GM21786 (cell line): ENCODE measurements around the gene PDE4D.
"Not testable (repeated sequence)": the region's sequence is repeated elsewhere in the genome, so short reads cannot be mapped to it uniquely, and the experiment has no call there.

Source experiments
- ATAC-seq: cut with Tn5 transposase; IDR thresholded peaks from one replicate; pipeline ENCODE4 v1.9.1; 2021; ENCODE audit not compliant: unreplicated experiment

The PDE4D gene

DNA sequence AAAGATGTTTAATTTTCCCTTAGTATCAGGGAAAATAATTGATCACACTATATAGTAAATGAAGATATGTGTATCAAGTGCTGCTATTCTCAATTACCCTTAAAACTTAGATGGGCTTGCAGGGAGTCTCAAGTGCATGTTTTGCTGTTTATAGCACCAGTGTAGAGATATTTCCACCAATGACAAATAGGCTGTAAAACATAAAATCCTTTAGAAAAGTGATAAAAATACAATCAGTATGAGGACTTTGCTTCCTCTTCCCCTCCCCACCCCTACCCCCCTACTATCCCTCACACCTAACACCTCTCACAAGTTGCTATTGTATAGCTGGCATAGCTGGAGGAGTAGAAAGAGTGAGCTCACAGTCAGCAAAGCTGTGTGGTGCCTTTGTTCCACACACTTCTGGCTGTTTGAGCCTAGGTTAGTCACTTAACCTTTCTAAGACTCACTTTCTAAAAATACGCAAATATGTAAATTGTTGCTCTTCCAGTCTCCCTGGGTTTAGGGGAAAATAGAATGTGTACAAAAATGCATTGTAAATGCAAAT lies 93.1 kb downstream of the PDE4D start:
- no peak for ATAC-seq

DNA sequence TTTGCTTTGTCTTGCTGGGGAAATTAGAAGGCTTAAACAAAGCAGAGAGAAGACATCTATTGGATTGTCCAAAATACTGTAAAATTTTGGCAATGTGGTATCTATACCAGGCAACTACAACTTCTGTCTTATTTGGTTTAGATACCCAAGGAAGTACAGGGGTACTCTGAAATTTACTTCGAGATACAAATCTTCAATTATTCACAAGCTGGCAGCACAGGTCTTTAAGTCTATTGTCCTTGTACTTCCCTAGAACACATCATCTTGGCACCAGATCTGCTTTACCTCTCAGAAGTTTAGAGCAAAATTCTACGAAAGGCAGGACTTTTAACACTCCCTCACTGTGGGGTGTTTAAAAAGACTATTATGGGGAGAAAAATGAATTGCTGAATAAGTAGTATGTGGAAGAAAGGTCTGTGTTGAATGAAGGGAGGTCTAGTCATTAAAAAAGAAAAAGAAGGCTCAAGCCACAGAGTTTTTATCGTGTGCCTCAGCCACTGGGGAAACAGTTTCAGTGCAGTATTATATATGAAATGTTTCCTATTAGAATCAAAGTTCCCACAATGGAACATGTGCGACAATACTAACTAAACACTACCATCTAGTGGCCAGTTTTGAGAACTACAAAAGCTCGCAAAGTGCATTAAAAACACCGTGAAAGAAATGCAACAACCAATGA lies 93.7 kb downstream of the PDE4D start:
- ATAC-seq, result peak; percentile 55

- ATAC-seq, result peak; percentile 76
Observed at GRCh38 chr5:59798862-59799667, 94.5 kb downstream of the PDE4D start.

DNA sequence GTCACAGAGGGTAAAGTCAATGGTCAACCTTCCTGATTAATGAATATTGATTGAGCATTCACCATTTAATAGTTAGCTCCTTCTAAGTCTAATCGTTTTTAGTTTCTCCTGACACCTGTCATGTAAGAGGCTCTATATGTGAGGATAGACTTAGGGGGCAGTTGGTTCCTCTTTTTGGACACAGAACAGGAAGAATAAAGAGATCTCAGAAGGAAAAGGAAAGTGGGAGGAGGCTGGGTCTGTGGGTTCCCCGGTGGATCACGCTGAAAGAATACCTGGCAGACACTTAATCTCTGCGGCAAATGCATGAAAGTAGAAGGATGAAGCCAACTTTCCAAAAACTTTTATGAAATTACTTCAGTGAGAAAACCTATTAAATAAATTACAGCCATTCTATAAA lies 98.4 kb downstream of the PDE4D start:
- no peak for ATAC-seq

GRCh38 chr5:59792983-59793585 lies 100.4 kb downstream of the PDE4D start:
- ATAC-seq, result no peak

- ATAC-seq, result no peak
Observed at GRCh38 chr5:59791617-59792016, 101.9 kb downstream of the PDE4D start.

DNA sequence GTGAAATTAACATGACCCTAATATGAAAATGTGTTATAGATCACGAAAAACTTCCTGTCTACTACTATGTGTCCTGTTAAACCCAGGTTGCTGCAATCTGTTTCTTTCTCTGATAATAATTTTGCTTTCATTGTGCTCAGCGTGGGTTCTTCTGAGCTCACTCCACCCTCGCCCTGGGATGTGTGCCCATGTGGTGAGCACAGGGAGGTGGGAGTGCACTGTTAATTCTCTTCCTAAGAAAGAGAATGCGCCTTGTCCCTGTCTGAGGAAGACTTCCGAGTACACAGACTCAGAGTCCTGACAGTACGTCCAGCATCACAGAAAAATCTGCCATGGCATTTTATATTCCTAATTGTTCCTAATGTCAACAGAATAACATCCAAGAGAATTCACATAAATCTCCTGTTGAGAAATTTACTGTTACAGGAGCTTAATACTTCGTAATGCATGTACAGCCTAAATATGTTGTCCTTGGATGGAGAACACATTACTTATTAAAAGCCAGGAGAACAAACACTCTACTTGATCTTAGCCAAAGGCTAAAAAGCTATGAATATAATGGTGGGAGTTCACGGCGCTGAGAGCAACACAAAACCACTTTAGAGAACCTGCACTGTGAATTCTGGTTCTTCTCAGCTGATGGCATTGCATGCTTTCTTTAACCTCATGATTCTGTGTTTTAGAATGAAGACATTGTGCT lies 102.6 kb downstream of the PDE4D start:
- peak; percentile 30 for ATAC-seq

GRCh38 chr5:59790376-59790775 lies 103.2 kb downstream of the PDE4D start:
- ATAC-seq, result peak; percentile 75

GRCh38 chr5:59789894-59790293 lies 103.6 kb downstream of the PDE4D start:
- no peak for ATAC-seq

DNA sequence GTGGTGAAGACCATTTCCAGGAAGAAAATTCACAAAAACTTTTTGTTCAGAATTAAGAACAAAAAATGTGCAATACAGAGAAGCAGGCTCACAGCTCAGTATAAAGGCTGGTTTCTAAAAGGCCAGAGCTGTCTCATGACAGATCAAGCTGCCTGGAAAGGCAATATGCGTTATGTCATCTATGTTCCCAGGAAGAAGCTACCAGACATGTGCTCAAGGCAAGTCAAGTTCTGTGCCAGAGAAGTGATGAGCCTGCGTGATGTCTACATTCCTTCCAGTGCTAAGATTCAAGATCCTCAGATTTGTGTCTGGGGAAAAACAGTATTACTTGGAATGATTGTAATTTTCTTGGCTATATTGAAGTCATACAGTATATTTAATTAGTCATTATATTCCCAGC lies 104.3 kb downstream of the PDE4D start:
- ATAC-seq, result no peak

DNA sequence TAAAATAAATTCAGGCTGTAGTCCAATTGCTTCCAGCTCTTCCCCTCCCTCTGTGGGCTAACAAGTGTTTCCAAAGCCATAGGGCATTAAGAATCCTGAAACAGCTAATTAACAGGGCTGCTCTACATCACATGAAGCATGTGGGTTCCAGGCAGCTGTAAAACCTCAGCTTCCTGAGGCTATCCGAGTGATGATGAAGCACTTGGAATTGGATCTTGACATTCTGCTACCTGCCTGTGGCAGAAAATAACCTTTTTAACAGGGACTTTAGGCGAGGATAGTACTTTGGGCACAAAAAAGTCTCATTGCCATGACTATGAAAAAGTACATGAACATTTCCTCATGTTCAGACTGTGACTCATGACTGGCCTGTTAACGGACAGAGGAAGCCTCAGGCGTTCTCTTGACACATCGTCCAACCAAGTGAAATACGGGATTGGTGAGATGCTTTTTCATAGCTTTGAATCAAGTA lies 107.2 kb downstream of the PDE4D start:
- no peak for ATAC-seq

- ATAC-seq, result no peak
Observed at GRCh38 chr5:59785676-59786333, 107.7 kb downstream of the PDE4D start.

GRCh38 chr5:59784708-59785107 lies 108.8 kb downstream of the PDE4D start:
- ATAC-seq, result not testable (repeated sequence)

DNA sequence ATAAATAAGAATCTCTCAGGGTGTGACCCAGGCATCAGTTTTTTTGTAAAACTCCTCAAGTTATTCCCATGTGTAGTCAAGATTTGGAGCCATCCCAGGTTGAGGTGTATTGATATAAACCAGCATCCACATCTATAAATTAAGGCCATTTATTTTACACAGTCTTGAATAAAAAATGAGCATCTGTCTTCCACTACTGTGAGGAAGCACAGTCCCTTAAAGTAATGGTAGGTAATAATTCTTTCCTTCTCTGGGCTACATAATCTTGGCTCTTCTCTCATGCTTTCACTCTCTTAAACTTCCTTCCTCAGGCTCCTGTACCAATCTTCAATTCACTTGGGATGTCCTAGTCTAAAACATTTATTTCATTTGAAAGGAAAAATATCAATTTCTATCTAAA lies 110.3 kb downstream of the PDE4D start:
- ATAC-seq, result no peak

DNA sequence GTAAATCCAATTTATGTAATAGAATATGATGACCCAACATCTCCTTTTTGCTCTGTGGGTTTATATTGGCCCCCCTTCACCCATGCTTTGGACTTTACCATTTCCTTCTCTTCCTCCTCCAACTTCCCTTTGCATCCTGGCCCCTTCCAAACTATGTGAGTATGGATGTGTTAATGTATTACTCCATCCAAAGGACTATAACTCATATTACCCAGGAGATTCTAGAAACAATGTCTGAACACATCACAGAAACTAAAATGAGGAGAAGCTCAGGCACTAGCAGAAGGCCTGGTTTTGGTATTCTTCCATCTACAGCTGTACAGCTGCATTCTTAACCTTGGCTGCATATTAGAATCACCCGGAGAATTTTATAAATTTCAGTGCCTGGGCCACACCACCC lies 110.7 kb downstream of the PDE4D start:
- no peak for ATAC-seq

GRCh38 chr5:59779453-59779852 lies 114.1 kb downstream of the PDE4D start:
- ATAC-seq, result no peak

GRCh38 chr5:59777028-59777427 lies 116.5 kb downstream of the PDE4D start:
- no peak for ATAC-seq

DNA sequence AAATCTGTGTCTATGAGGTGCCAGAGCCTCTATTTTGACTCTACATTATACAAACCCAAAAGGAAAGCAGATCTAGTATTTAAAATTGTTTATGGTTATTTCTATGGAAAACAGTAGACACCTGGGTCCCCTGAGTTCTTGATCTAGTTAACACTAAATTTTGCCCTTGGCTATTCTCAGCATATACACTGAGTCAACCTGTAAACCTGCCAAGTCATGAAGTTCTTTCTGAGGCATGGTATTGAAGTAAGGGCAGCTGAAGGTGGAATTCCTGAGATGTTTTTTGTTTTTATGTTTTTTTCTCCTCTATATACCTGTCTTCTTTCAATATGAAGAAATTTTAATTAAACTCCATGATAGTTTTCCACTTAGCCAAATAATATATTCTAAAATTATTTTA lies 120.2 kb downstream of the PDE4D start:
- ATAC-seq, result no peak

GRCh38 chr5:59772757-59773156 lies 120.8 kb downstream of the PDE4D start:
- no peak for ATAC-seq

DNA sequence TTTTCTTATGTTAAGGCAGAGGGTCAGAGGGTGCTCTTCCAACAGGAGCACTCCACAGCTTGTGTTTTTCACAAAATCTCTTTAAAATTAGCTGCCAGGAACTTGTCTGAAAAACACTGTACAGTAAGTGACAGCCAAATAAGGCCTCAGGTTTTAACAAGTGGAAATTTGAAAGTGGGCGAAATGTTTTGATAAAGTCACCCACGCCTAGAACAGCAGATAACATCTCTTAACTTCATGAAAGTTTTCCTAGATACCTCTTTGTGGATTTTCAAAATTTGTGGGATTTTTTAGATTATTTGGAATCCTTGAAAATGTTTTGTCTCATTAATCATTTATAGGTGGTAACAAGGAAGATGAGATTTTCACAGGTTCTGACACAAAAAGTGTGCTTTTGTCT lies 121.3 kb downstream of the PDE4D start:
- no peak for ATAC-seq

- no peak for ATAC-seq
Observed at GRCh38 chr5:59770953-59771352, 122.6 kb downstream of the PDE4D start.
